B cell (primary cell): ENCODE results near the gene AGTRAP.

Experiments
- CTCF ChIP-seq: fragments of 200-600 bp; IDR thresholded peaks from one replicate; pipeline ENCODE4 v1.8.0; 2022; ENCODE audit warnings: antibody characterized with exemption, mild to moderate bottlenecking
- EZH2 ChIP-seq: IDR thresholded peaks from 2 replicates; pipeline ENCODE4 v1.6.1; 2012; ENCODE audit warnings: borderline replicate concordance, low read depth, mild to moderate bottlenecking, moderate library complexity, low read length; ENCODE audit not compliant: insufficient read depth, poor library complexity, severe bottlenecking

- TF ChIP-seq CTCF (no peak), EZH2 (no peak)
Measured at GRCh38 chr1:11796036-11796828, 60.3 kb downstream of the AGTRAP start.
